ENCODE data around the gene KIFC1.
A peak's percentile ranks its signal among the peaks of the same experiment; 100 is the strongest.

Gene KIFC1

GRCh38 chr6:33427585-33428223 lies 36.1 kb downstream of the KIFC1 start:
- DNase-seq: no peak

DNA sequence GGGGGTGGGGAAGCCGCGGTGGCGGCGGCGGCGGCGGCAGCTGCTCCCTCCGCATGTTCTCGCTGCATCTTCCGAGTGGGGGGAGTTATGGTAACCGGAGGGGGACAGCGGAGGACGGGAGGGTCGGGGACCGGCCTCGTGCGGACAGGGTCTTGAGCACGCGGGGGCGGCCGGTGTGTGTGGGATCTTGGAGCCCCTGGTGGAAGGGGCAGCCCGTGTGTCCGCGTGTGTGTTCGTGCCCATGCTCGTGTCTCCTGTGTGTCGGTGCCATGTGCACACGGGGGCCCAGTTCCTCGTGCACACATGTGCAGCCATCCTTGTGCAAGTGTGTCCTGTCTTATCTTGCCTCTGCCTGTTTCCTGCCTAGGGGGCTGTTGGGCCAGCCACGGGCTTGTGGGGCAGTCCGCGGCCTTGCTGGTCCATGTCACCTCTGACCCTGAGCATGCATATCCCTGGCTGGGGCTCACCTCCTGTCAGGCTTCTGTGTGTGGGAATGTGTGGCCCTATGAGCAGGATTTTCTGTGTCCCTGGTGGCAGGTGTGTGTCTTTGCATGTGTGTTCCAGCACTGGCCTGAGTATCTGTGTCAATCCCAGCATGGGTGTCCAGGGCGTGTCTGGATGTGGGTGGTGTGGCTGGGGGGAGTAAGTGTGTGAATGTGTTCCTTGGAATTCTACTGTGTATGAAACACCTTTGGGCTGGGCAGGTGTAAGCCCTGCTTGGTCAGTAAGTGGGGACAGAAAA lies 36.8 kb downstream of the KIFC1 start:
- DNase-seq: peak in 1 of 2 donors; percentile 27

DNA sequence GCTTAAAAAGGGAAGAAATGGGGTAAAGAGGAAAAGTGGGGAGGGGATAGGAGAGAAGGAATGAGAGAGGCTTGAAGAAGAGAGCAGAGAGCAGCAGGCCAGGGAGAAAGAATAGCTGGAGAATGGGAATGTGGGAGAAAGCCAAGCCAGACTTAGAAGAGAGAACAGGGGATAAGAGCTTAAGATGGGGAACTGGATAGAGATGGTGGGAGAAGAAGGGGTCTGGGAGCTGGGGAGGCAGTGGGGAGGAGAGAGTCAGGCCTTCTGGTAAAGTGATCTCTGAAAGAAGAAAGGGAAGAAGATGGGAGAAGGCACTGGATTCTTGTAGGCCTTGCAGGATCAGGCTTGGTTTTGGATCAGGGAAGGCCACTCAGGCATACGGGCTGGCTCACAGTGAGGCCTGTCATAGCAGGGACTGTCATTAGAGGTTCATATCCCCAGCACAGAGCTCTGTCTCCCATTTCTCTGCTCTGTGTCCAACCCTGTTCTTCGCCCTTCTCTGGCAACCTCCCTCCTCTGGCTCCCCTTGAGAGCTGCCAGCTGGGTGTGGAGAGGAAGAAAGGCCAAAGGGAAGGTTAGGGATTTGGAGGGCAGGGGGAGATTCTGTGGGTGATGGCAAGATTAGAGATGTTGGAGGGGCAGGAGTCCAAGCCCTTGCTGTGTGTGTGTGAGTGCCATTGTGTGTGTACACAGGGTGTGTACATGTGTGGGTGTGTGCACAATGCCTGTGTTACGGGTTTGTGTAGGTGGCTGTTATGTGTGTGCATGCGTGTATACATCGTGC lies 37.5 kb downstream of the KIFC1 start:
- no peak for DNase-seq

DNA sequence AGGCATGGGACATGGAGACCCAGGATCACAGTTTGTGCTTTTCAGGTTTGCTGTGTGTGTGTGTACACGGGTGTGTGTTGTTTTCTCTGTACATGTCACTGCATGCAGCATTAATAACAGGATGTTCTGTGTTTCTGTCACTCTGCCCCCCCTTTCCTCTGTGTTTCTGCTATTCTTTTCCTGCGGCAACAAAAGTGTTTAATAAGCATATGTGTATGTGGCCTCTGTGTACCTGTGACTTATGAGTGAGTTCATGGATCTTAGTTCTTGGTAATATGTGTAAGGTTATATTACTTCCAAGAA lies 38.1 kb downstream of the KIFC1 start:
- no peak for DNase-seq

DNA sequence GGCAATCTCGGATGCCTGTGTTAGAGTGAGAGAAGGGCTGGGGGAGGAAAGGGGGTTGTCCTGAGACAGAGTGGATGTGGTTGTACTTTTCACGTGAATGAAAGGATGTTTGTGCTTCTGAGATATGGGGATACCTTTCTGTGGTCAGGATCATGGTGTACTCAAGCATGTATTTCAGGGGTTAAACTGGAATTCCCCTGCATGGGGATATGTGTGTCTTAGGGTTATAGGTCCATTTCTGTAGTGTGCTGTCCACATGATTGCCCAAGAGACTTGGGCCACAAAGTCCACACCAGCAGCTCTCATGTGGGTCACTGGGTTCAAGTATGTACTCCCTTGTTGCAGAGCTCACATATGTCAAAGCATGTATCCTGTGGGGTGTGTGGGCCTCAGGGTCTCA lies 38.7 kb downstream of the KIFC1 start:
- DNase-seq: no peak

DNA sequence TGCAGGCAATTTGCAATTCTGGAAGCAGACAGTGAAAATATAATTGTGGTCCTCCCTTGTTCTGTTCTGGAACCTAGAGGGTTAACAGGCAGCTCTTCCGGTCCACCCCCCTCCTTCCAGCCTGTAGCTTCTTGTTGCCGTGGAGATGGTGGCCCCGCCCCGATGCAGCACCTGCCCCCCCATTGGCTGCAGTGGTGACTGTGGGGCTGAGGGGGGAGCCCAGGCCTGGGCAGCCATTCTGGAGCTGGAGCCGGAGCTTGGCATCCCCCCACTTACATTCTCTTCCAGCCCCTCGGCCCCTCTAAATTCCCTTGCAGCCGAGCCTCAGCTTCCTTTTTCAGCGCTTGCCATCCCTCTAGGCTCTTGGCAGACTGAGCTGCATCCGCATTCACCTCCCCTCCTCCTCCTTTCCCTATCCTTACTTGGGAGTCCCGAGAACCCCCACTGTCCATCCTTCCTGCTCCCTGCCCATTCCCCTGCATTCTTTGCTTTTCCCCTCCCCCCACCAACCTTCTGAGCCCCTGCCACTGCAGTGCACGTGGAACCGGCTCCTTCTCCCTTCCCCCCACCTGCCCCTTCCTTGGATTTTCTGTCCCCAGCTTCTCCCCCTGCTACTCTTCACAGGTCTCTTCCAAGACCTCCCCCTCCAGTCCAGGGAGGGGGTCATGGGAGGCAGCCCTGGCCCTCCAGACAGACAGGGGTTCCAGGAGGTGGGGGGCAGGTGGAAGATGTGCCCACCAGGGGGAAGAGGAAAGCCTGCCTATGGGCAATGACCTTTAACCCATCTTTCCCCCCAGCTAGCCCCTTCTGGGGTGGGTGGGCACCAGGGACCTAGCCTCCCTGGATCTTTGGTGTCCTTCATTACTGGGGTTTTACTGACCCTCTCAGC lies 39.6 kb downstream of the KIFC1 start:
- DNase-seq: no peak

DNA sequence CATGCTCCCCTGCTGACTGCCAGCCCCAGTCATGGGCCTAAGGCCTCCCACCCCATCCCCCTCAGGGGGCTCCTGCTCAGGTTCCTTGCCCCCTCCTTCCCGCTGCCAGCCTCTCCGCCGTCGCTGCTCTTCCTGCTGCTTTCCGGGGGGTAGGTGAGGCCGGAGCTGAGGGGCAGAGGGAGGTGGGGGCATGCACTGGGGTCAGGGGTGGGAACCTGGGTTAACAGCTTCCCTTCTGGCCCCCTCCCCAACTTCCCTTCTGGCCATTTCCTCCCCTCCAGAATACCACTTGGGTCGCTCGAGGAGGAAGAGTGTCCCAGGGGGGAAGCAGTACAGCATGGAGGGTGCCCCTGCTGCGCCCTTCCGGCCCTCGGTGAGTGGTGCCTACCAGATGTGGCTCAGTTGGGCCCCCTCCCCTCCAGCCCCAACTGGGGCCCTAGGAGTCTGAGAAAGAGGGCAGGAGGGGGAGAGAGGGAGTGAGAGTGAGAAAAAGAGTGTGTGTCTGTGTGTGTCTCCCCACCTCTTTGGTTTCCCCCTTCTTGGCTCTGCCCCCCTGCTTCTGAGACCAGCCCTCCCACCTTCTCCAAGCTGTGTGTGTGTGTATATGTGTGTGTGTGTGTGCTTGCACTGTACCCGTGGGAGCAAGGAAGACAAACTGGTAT lies 40.4 kb downstream of the KIFC1 start:
- DNase-seq: peak in 1 of 2 donors; percentile 21

DNA sequence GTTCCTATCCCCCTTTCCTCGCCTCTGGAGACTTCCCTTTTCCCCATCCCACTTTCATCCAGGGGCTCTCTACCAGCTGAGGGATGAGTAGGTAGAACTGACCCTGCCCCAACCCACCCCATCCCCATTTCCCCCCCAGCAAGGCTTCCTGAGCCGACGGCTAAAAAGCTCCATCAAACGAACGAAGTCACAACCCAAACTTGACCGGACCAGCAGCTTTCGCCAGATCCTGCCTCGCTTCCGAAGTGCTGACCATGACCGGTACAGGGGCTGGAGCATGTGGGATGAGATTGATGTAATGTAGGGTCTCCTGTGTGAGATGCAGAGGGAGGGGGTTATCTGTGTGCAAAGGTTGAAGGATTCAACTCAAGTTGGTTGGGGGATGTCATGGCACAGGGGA lies 40.9 kb downstream of the KIFC1 start:
- DNase-seq: no peak

DNA sequence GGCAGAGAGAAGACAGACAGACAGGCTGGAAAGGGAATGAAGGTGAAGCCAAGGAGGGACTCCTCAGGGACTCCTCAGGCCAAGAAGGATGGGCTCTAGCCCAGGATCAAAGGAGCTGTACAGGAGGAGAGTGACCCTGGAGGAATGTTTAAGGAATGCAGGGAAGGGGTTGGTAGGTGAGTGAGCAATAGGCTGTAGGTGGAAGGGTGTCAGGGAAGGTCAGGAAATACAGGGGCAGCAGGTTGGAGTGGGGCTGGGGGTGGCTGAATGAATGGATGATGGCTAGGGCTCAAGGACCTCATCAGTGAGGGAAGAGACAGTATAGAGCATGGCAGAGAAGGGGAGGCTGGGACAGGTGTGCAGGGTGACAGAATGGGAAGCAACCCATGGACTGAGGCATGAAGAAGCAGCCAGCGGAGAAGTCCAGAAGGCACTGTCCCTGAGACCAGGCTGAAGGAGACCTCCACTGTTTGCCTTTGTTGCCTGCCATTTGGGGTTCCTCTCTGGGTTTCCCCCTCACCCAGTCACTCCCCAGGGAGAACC lies 41.4 kb downstream of the KIFC1 start:
- DNase-seq: no peak

GRCh38 chr6:33433544-33434191 lies 42.0 kb downstream of the KIFC1 start:
- no peak for DNase-seq

- DNase-seq: no peak
These were observed 43.3 kb downstream of the KIFC1 start for GRCh38 chr6:33434961-33435360.

- DNase-seq: no peak
These were observed 46.0 kb downstream of the KIFC1 start for GRCh38 chr6:33437666-33438065.

DNA sequence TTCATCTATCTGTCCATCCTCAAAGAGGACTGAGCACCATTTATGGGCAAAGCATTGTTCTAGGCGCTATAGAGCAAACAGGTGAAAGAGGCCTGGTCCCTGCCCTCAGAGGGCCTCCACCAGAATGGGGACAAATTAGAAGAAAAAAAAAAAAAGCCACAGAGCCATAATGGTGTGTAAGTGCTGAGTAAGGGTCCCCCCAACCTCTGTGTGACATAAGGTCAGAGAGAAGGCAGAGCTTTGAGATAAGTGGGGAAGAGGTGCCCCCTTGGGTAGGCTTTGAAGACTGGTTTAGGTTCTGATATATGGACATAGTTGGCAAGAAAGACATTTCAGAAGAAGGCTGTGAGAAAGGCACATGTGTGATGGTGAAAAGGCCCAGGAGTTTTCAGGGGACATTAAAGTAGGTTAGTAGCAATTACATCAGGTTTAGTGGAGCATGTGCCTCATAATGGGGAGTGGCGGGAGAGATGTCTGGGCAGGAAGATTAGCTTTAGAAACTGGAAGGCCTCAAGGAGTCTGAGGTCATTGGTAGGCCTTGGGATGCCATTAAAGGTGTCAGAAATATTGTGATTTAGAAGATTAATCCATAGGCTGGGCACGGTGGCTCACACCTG lies 47.5 kb downstream of the KIFC1 start:
- DNase-seq: no peak

GRCh38 chr6:33439956-33440648 lies 48.5 kb downstream of the KIFC1 start:
- DNase-seq: no peak

GRCh38 chr6:33440649-33441309 lies 49.2 kb downstream of the KIFC1 start:
- DNase-seq: no peak

DNA sequence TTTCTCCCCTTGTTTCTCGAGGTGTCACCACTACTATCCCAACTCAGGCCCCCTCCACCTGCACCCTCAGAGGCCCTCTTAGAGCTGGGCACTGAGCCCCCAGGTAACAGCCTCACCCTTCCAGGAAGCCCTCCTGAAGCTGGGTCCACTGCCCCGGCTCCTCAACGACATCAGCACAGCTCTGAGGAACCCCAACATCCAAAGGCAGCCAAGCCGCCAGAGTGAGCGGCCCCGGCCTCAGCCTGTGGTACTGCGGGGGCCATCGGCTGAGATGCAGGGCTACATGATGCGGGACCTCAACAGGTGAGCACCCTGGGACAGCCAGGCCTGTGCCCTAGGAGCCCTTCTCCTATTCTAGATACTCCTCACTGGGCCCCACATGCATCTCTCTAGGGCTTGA lies 49.8 kb downstream of the KIFC1 start:
- DNase-seq: no peak

DNA sequence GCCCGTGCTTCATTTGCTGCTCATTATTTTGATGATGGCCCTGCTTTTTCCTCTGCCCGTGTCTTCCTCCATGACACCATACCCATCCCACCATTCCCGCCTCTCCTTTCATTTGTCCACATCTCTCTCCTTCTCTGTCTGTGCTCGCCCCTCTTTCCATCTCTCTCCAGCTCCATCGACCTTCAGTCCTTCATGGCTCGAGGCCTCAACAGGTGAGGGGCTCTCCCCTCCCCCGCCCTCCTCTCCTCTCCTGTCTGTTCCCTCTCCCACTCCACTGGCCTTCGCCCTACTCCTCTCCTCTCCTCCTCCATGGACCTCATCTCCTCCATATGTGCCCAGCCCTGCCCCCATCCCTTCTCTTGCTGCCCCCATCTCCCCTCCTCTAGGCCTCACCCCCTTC lies 50.7 kb downstream of the KIFC1 start:
- DNase-seq: no peak

GRCh38 chr6:33443025-33443424 lies 51.4 kb downstream of the KIFC1 start:
- no peak for DNase-seq

- no peak for DNase-seq
These were observed 52.2 kb downstream of the KIFC1 start for GRCh38 chr6:33443619-33444504.

All from bone marrow (tissue), 2 donors.